ENCODE results near the gene ATRX. TPM values are rescaled to one million over a fixed set of nuclear protein-coding genes. Genes with fewer than 3 reads are reported as not detected.
"Not testable (repeated sequence)": the region's sequence is repeated elsewhere in the genome, so short reads cannot be mapped to it uniquely, and the experiment has no call there.

The ATRX gene, protein sequence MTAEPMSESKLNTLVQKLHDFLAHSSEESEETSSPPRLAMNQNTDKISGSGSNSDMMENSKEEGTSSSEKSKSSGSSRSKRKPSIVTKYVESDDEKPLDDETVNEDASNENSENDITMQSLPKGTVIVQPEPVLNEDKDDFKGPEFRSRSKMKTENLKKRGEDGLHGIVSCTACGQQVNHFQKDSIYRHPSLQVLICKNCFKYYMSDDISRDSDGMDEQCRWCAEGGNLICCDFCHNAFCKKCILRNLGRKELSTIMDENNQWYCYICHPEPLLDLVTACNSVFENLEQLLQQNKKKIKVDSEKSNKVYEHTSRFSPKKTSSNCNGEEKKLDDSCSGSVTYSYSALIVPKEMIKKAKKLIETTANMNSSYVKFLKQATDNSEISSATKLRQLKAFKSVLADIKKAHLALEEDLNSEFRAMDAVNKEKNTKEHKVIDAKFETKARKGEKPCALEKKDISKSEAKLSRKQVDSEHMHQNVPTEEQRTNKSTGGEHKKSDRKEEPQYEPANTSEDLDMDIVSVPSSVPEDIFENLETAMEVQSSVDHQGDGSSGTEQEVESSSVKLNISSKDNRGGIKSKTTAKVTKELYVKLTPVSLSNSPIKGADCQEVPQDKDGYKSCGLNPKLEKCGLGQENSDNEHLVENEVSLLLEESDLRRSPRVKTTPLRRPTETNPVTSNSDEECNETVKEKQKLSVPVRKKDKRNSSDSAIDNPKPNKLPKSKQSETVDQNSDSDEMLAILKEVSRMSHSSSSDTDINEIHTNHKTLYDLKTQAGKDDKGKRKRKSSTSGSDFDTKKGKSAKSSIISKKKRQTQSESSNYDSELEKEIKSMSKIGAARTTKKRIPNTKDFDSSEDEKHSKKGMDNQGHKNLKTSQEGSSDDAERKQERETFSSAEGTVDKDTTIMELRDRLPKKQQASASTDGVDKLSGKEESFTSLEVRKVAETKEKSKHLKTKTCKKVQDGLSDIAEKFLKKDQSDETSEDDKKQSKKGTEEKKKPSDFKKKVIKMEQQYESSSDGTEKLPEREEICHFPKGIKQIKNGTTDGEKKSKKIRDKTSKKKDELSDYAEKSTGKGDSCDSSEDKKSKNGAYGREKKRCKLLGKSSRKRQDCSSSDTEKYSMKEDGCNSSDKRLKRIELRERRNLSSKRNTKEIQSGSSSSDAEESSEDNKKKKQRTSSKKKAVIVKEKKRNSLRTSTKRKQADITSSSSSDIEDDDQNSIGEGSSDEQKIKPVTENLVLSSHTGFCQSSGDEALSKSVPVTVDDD (N-terminal part only)
- 107 TPM for total RNA-seq

DNA sequence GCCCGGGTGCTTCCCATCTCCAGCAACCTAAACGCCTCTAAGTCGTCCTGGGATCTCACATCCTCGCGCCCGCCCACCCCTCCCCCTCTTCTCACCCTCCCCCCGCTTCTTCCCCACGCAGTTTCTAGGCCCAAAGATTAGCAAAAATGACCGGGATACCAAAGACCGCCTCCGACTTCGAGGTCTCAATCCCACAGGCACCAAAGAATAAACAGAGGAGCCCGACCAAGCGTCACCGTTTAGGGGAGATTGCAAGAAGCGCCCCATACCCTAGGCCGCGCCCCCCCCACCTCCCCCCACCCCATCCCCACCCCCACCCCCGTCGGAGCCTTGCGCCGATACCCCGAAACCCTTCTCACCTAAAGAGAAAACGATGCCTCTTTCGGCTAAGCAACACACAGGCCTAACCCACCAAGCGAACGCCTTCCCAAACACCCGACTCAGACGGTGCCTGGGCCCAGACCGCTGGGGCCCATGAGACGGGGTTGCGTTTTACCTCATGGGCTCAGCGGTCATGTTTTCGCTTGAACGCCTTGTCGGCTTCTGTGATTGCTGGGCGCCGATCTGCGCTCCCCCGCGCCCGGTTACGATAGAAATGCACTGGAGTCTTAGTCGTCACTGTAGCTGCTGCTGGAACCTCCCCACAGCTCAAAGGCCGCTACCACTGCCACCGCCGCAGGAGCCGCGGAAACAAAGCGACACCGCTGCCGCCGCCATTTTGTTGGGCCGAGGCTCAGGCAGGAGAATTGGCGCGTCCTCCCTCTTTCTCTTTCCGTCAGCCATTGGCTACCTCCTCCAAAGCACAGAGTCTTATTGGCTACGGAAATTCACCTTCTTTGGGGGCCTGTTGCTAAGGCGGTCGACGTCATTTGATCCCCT lies at the start of gene ATRX:
ATRX (minus strand) TSS at position 731 of the 879 bp plus-strand sequence; CDS start at position 516, 215 bp downstream.
- TF ChIP-seq POLR2A (IDR thresholded peaks at IDR 0.05) = peak in 1 of 2 donors; percentile 28
- TF ChIP-seq POLR2AphosphoS5 (IDR thresholded peaks at IDR 0.05; ENCODE audit: insufficient read depth in 1 of 2, low read depth in 1 of 2) = peak; percentile 35 to 70
- TF ChIP-seq, protein P1, sequence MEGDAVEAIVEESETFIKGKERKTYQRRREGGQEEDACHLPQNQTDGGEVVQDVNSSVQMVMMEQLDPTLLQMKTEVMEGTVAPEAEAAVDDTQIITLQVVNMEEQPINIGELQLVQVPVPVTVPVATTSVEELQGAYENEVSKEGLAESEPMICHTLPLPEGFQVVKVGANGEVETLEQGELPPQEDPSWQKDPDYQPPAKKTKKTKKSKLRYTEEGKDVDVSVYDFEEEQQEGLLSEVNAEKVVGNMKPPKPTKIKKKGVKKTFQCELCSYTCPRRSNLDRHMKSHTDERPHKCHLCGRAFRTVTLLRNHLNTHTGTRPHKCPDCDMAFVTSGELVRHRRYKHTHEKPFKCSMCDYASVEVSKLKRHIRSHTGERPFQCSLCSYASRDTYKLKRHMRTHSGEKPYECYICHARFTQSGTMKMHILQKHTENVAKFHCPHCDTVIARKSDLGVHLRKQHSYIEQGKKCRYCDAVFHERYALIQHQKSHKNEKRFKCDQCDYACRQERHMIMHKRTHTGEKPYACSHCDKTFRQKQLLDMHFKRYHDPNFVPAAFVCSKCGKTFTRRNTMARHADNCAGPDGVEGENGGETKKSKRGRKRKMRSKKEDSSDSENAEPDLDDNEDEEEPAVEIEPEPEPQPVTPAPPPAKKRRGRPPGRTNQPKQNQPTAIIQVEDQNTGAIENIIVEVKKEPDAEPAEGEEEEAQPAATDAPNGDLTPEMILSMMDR (IDR thresholded peaks at IDR 0.05) = no peak
- Histone ChIP-seq H3K27me3 (no peaks in the 10 kb centered on the region), H3K9me3 (no peaks in the 10 kb centered on the region), H3K36me3 (no peaks in the 10 kb centered on the region), H3K4me3 (peak within 1 kb of the TSS; percentile 38 to 57), H3K27ac (peak within 1 kb of the TSS; percentile 86), H3K4me1 (peaks cover 12% of the 10 kb centered on the region)
- peak in 1 of 2 donors; percentile 87 for DNase-seq (ENCODE audit: extremely low spot score in 2 of 2)
- intact Hi-C loops (cut with DNase I) = no loop called here

DNA sequence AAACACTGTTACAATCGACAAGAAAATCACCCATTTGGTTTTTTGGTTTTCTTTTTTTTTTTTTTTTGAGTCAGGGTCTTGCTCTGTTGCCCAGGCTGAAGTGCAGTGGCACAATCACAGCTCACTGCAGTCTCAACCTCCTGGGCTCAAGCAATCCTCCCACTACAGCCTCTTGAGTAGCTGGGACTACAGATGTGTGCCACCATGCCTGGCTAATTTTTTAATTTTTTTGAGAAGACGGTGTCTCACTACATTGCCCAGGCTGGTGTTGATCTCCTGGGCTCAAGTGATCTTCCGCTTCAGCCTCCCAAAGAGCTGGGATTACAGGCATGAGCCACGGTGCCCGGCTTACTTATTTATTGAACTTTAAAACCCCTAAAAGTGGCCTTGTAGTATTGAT lies 45.5 kb upstream of the ATRX start:
- H3K27me3 ChIP-seq; H3K9me3 ChIP-seq; DNase-seq (ENCODE audit: extremely low spot score in 2 of 2); H3K27ac ChIP-seq; H3K4me3 ChIP-seq; H3K4me1 ChIP-seq; intact Hi-C loops (cut with DNase I): not testable (repeated sequence)
- peaks cover 0 to 12% of the 10 kb centered on the region in 2 donors for H3K36me3 ChIP-seq

DNA sequence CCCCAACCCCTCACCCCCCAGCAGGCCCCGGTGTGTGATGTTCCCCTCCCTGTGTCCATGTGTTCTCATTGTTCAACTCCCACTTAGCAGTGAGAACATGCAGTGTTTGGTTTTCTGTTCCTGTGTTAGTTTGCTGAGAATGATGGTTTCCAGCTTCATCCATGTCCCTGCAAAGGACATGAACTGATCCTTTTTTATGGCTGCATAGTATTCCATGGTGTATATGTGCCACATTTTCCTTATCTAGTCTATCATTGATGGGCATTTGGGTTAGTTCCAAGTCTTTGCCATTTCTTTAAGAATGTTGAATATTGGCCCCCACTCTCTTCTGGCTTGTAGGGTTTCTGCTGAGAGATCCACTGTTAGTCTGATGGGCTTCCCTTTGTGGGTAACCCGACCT lies 36.0 kb upstream of the ATRX start:
- H3K36me3 ChIP-seq; H3K4me1 ChIP-seq; H3K27ac ChIP-seq; DNase-seq (ENCODE audit: extremely low spot score in 2 of 2); H3K4me3 ChIP-seq; H3K27me3 ChIP-seq; H3K9me3 ChIP-seq; intact Hi-C loops (cut with DNase I): not testable (repeated sequence)

DNA sequence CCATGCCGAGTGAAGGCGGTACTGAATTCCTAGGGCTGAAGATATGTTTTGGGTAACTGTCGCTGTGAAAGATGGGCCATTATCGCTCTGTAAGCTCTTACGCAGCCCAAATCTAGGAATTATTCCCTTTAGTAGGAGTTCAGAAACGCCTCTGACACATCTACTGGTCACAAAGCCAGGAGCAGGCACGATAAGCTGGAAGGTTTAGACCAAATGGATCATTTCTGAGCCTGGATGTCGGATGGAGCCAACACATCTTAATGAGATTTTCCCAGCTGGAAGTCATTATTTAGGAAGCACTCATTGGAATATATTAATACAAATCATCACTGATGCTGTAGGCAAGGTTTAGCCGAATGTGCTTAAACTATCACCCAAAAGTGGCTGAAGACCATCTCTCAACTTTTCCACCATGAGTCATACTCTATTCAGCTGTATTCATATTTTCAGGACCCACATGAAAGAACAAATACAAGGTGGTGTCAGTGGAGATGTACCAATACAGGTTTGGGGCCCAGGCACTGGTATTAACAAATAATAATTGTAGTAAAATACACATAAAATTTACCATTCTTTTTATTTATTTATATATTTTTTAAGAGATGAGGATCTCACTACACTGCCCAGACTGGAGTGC lies 34.2 kb upstream of the ATRX start:
- Histone ChIP-seq H3K9me3 (no peaks in the 10 kb centered on the region), H3K36me3 (no peaks in the 10 kb centered on the region), H3K27ac (no peak overlapping the region), H3K4me3 (no peak overlapping the region), H3K4me1 (no peaks in the 10 kb centered on the region), H3K27me3 (no peaks in the 10 kb centered on the region)
- no peak for DNase-seq (ENCODE audit: extremely low spot score in 2 of 2)
- intact Hi-C loops (cut with DNase I) = no loop called here
- TF ChIP-seq, protein P1 (IDR thresholded peaks at IDR 0.05) = no peak
- TF ChIP-seq POLR2A (IDR thresholded peaks at IDR 0.05) (no peak), POLR2AphosphoS5 (IDR thresholded peaks at IDR 0.05; ENCODE audit: insufficient read depth in 1 of 2, low read depth in 1 of 2) (no peak)

DNA sequence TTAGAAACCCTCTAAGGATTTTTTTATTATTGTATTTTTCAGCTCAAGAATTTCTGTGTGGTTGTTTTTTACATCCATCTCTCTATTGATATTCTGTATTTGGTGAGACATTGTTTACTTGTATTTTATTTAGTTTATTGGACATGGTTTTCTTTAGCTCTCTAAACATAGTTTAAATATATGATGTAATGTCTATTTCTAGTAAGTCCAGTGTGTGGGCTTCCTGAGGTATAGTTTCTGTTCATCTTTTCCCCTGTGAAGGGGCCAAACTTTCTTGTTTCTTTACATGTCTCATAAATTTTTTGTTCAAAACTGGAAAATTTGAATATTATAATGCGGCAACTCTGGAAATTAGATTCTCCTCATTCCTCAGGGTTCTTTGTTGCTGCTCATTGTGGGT lies 28.2 kb upstream of the ATRX start:
- H3K27ac ChIP-seq = no peak overlapping the region
- no peaks in the 10 kb centered on the region for H3K27me3 ChIP-seq
- no peak overlapping the region for H3K4me3 ChIP-seq
- no peak for DNase-seq (ENCODE audit: extremely low spot score in 2 of 2)
- no peaks in the 10 kb centered on the region for H3K9me3 ChIP-seq
- no peaks in the 10 kb centered on the region for H3K4me1 ChIP-seq
- H3K36me3 ChIP-seq = no peaks in the 10 kb centered on the region
- TF ChIP-seq POLR2AphosphoS5 (IDR thresholded peaks at IDR 0.05; ENCODE audit: insufficient read depth in 1 of 2, low read depth in 1 of 2) (no peak), POLR2A (IDR thresholded peaks at IDR 0.05) (no peak)
- TF ChIP-seq, protein P1 (IDR thresholded peaks at IDR 0.05) = no peak
- intact Hi-C loops (cut with DNase I) = no loop called here
